Measurements from ENCODE around the gene TENM4. TPM values are rescaled to one million over a fixed set of nuclear protein-coding genes. Genes with fewer than 3 reads are reported as not detected.

Gene TENM4
- total RNA-seq, 1 experiment from 2014 or later, result 0.39 TPM

DNA sequence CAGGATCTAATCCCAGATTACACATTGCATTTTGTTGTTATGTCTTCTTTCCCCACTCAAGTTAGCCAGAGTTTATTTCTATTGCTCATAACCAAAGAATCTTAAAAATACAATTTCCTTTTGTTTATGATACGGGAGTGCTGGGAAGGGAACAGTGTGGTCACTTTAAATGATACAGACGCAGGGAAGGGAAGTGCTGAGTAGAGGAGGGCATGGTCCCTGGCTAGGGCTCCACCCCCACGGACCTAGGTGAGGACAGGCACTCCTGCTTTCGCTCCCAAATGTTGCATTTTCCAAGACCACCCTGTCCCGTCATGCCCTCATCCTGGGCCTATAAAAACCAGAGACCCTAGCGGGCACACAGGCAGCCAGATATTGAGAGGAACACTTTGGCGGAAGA, 835.5 kb downstream of the TENM4 start:
- TF ChIP-seq, protein P1, sequence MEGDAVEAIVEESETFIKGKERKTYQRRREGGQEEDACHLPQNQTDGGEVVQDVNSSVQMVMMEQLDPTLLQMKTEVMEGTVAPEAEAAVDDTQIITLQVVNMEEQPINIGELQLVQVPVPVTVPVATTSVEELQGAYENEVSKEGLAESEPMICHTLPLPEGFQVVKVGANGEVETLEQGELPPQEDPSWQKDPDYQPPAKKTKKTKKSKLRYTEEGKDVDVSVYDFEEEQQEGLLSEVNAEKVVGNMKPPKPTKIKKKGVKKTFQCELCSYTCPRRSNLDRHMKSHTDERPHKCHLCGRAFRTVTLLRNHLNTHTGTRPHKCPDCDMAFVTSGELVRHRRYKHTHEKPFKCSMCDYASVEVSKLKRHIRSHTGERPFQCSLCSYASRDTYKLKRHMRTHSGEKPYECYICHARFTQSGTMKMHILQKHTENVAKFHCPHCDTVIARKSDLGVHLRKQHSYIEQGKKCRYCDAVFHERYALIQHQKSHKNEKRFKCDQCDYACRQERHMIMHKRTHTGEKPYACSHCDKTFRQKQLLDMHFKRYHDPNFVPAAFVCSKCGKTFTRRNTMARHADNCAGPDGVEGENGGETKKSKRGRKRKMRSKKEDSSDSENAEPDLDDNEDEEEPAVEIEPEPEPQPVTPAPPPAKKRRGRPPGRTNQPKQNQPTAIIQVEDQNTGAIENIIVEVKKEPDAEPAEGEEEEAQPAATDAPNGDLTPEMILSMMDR (IDR thresholded peaks at IDR 0.05), result no peak
- TF ChIP-seq, protein P2, sequence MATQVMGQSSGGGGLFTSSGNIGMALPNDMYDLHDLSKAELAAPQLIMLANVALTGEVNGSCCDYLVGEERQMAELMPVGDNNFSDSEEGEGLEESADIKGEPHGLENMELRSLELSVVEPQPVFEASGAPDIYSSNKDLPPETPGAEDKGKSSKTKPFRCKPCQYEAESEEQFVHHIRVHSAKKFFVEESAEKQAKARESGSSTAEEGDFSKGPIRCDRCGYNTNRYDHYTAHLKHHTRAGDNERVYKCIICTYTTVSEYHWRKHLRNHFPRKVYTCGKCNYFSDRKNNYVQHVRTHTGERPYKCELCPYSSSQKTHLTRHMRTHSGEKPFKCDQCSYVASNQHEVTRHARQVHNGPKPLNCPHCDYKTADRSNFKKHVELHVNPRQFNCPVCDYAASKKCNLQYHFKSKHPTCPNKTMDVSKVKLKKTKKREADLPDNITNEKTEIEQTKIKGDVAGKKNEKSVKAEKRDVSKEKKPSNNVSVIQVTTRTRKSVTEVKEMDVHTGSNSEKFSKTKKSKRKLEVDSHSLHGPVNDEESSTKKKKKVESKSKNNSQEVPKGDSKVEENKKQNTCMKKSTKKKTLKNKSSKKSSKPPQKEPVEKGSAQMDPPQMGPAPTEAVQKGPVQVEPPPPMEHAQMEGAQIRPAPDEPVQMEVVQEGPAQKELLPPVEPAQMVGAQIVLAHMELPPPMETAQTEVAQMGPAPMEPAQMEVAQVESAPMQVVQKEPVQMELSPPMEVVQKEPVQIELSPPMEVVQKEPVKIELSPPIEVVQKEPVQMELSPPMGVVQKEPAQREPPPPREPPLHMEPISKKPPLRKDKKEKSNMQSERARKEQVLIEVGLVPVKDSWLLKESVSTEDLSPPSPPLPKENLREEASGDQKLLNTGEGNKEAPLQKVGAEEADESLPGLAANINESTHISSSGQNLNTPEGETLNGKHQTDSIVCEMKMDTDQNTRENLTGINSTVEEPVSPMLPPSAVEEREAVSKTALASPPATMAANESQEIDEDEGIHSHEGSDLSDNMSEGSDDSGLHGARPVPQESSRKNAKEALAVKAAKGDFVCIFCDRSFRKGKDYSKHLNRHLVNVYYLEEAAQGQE (IDR thresholded peaks at IDR 0.05; ENCODE audit: insufficient read depth in 1 of 2, low read depth in 2 of 2, low read length in 1 of 2), result no peak
- TF ChIP-seq TCF7L2 (IDR thresholded peaks at IDR 0.05; ENCODE audit: low read depth, low read length) (no peak), SIN3A (IDR thresholded peaks at IDR 0.05; ENCODE audit: borderline replicate concordance, insufficient read depth, low read depth, low read length) (no peak), POLR2AphosphoS5 (IDR thresholded peaks at IDR 0.05; ENCODE audit: low read depth, low read length) (no peak)
- no peaks in the 10 kb centered on the region for H3K4me1 ChIP-seq (ENCODE audit: control insufficient read depth, insufficient read depth, low read length)
- H3K27me3 ChIP-seq (ENCODE audit: control insufficient read depth, insufficient read depth, low read length), result peaks cover 10% of the 10 kb centered on the region
- no peaks in the 10 kb centered on the region for H3K9me3 ChIP-seq (ENCODE audit: control insufficient read depth, insufficient read depth, low read depth, low read length)
- intact Hi-C loops (cut with micrococcal nuclease; ENCODE audit: unreplicated experiment), result no loop called here
- H3K36me3 ChIP-seq (ENCODE audit: control insufficient read depth, insufficient read depth, low read length), result no peaks in the 10 kb centered on the region
- no peak overlapping the region for H3K27ac ChIP-seq (ENCODE audit: low read length)
- no peak for DNase-seq (ENCODE audit: low read depth, low spot score)
- H3K4me3 ChIP-seq (ENCODE audit: low read depth in 2 of 2, low read length in 2 of 2), result no peak overlapping the region
- in situ Hi-C loops (cut with HindIII; ENCODE audit: low pct_unique_long_range_greater_than_20kb, low sequenced_read_pairs), result no loop called here
- POLR2A ChIA-PET, result no interaction called here
- no peak for ATAC-seq
- CTCF ChIA-PET, result no interaction called here
- no TSS peak for BruUV-seq (replicated peaks)

DNA sequence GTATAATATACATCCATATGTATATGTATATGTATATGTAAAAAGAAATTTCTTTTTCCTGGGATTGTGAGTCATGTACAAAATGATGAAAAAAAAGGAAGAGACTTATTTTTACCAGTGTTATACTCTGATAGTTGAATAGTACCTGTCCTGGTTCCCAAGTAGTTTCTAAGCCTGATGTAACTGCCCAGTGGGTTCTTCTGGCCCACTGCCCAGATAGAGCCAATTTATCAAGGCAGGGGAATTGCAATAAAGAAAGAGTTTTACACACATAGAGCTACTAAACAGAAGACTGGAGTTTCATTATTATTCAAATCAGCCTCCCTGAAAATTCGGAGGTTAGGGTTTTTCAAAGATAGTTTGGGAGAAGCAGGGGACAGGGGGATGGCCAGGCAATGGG, 837.0 kb downstream of the TENM4 start:
- H3K27me3 ChIP-seq (ENCODE audit: control insufficient read depth, insufficient read depth, low read length), result peaks cover 10% of the 10 kb centered on the region
- DNase-seq (ENCODE audit: low read depth, low spot score) (no peak), ATAC-seq (no peak)
- intact Hi-C loops (cut with micrococcal nuclease; ENCODE audit: unreplicated experiment), result no loop called here
- in situ Hi-C loops (cut with HindIII; ENCODE audit: low pct_unique_long_range_greater_than_20kb, low sequenced_read_pairs), result no loop called here
- H3K27ac ChIP-seq (ENCODE audit: low read length), result no peak overlapping the region
- H3K36me3 ChIP-seq (ENCODE audit: control insufficient read depth, insufficient read depth, low read length), result no peaks in the 10 kb centered on the region
- CTCF ChIA-PET, result no interaction called here
- no peaks in the 10 kb centered on the region for H3K9me3 ChIP-seq (ENCODE audit: control insufficient read depth, insufficient read depth, low read depth, low read length)
- H3K4me3 ChIP-seq (ENCODE audit: low read depth in 2 of 2, low read length in 2 of 2), result no peak overlapping the region
- no TSS peak for BruUV-seq (replicated peaks)
- no peaks in the 10 kb centered on the region for H3K4me1 ChIP-seq (ENCODE audit: control insufficient read depth, insufficient read depth, low read length)
- POLR2A ChIA-PET, result no interaction called here
- TF ChIP-seq POLR2AphosphoS5 (IDR thresholded peaks at IDR 0.05; ENCODE audit: low read depth, low read length), result no peak
- TF ChIP-seq, protein P2 (IDR thresholded peaks at IDR 0.05; ENCODE audit: insufficient read depth in 1 of 2, low read depth in 2 of 2, low read length in 1 of 2), result no peak
- TF ChIP-seq, protein P1 (IDR thresholded peaks at IDR 0.05), result no peak
- TF ChIP-seq TCF7L2 (IDR thresholded peaks at IDR 0.05; ENCODE audit: low read depth, low read length), result no peak
- no peak for TF ChIP-seq SIN3A (IDR thresholded peaks at IDR 0.05; ENCODE audit: borderline replicate concordance, insufficient read depth, low read depth, low read length)

Small RNA genes lying within 50 kb of the gene (microRNA-seq; reads per million reads assigned to microRNA genes)
- gene MIR5579 (ENCODE audit: unreplicated experiment), result not detected
- gene MIR708 (ENCODE audit: unreplicated experiment), result 15.3 reads per million, percentile 35 among the genes with 10 or more reads in this experiment
